ENCODE data around the gene PAGR1.

The PAGR1 gene

GRCh38 chr16:29857133-29857760, 41.3 kb downstream of the PAGR1 start:
- ATAC-seq = peak; percentile 19
- no peak for TF ChIP-seq PPARA (CRISPR knock-in tag; IDR thresholded peaks at IDR 0.05; ENCODE audit: borderline replicate concordance)

- ATAC-seq = no peak
- no peak for TF ChIP-seq ZNF70 (CRISPR knock-in tag; IDR thresholded peaks at IDR 0.05)
- TF ChIP-seq TOX (CRISPR knock-in tag; IDR thresholded peaks at IDR 0.05; ENCODE audit: borderline replicate concordance) = no peak
- TF ChIP-seq ZC3H10 (CRISPR knock-in tag; IDR thresholded peaks at IDR 0.05) = no peak
- TF ChIP-seq ZFP30 (CRISPR knock-in tag; IDR thresholded peaks at IDR 0.05) = no peak
- no peak for TF ChIP-seq ESRRG (CRISPR knock-in tag; IDR thresholded peaks at IDR 0.05)
- no peak for TF ChIP-seq BACH2 (CRISPR knock-in tag; IDR thresholded peaks at IDR 0.05; ENCODE audit: borderline replicate concordance)
- no peak for TF ChIP-seq RARB (CRISPR knock-in tag; IDR thresholded peaks at IDR 0.05)
- no peak for TF ChIP-seq ZNF8 (CRISPR knock-in tag; IDR thresholded peaks at IDR 0.05)
- TF ChIP-seq, protein P1, sequence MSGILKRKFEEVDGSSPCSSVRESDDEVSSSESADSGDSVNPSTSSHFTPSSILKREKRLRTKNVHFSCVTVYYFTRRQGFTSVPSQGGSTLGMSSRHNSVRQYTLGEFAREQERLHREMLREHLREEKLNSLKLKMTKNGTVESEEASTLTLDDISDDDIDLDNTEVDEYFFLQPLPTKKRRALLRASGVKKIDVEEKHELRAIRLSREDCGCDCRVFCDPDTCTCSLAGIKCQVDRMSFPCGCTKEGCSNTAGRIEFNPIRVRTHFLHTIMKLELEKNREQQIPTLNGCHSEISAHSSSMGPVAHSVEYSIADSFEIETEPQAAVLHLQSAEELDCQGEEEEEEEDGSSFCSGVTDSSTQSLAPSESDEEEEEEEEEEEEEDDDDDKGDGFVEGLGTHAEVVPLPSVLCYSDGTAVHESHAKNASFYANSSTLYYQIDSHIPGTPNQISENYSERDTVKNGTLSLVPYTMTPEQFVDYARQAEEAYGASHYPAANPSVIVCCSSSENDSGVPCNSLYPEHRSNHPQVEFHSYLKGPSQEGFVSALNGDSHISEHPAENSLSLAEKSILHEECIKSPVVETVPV (CRISPR knock-in tag; IDR thresholded peaks at IDR 0.05) = no peak
- TF ChIP-seq CSDC2 (CRISPR knock-in tag; IDR thresholded peaks at IDR 0.05) = no peak
- TF ChIP-seq GLIS3 (CRISPR knock-in tag; IDR thresholded peaks at IDR 0.05) = no peak
- TF ChIP-seq TCF4 (CRISPR knock-in tag; IDR thresholded peaks at IDR 0.05; ENCODE audit: borderline replicate concordance) = no peak
- TF ChIP-seq ARNTL (CRISPR knock-in tag; IDR thresholded peaks at IDR 0.05; ENCODE audit: borderline replicate concordance, low read depth) = no peak
- TF ChIP-seq, protein P2, sequence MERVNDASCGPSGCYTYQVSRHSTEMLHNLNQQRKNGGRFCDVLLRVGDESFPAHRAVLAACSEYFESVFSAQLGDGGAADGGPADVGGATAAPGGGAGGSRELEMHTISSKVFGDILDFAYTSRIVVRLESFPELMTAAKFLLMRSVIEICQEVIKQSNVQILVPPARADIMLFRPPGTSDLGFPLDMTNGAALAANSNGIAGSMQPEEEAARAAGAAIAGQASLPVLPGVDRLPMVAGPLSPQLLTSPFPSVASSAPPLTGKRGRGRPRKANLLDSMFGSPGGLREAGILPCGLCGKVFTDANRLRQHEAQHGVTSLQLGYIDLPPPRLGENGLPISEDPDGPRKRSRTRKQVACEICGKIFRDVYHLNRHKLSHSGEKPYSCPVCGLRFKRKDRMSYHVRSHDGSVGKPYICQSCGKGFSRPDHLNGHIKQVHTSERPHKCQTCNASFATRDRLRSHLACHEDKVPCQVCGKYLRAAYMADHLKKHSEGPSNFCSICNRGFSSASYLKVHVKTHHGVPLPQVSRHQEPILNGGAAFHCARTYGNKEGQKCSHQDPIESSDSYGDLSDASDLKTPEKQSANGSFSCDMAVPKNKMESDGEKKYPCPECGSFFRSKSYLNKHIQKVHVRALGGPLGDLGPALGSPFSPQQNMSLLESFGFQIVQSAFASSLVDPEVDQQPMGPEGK (CRISPR knock-in tag; IDR thresholded peaks at IDR 0.05; ENCODE audit: borderline replicate concordance) = no peak
- TF ChIP-seq ISL1 (CRISPR knock-in tag; IDR thresholded peaks at IDR 0.05) = no peak
Measured at GRCh38 chr16:29858149-29858849, 42.3 kb downstream of the PAGR1 start.

- no peak for TF ChIP-seq ESRRG (CRISPR knock-in tag; IDR thresholded peaks at IDR 0.05)
- no peak for TF ChIP-seq TCF4 (CRISPR knock-in tag; IDR thresholded peaks at IDR 0.05; ENCODE audit: borderline replicate concordance)
- no peak for TF ChIP-seq CSDC2 (CRISPR knock-in tag; IDR thresholded peaks at IDR 0.05)
- TF ChIP-seq ZNF8 (CRISPR knock-in tag; IDR thresholded peaks at IDR 0.05) = no peak
- TF ChIP-seq RARB (CRISPR knock-in tag; IDR thresholded peaks at IDR 0.05) = no peak
- TF ChIP-seq CREB5 (CRISPR knock-in tag; IDR thresholded peaks at IDR 0.05; ENCODE audit: low read depth) = no peak
- TF ChIP-seq ZC3H10 (CRISPR knock-in tag; IDR thresholded peaks at IDR 0.05) = no peak
- TF ChIP-seq ZNF70 (CRISPR knock-in tag; IDR thresholded peaks at IDR 0.05) = no peak
- TF ChIP-seq PPARA (CRISPR knock-in tag; IDR thresholded peaks at IDR 0.05; ENCODE audit: borderline replicate concordance) = no peak
- no peak for ATAC-seq
Measured at GRCh38 chr16:29858974-29859373, 43.0 kb downstream of the PAGR1 start.

- no peak for TF ChIP-seq CSDC2 (CRISPR knock-in tag; IDR thresholded peaks at IDR 0.05)
- TF ChIP-seq, protein P2 (CRISPR knock-in tag; IDR thresholded peaks at IDR 0.05; ENCODE audit: borderline replicate concordance) = no peak
- TF ChIP-seq SNAI2 (CRISPR knock-in tag; IDR thresholded peaks at IDR 0.05) = no peak
- TF ChIP-seq ZC3H10 (CRISPR knock-in tag; IDR thresholded peaks at IDR 0.05) = no peak
- TF ChIP-seq OSR1 (CRISPR knock-in tag; IDR thresholded peaks at IDR 0.05) = no peak
- no peak for TF ChIP-seq ISL1 (CRISPR knock-in tag; IDR thresholded peaks at IDR 0.05)
- TF ChIP-seq, protein P1 (CRISPR knock-in tag; IDR thresholded peaks at IDR 0.05) = no peak
- TF ChIP-seq GLIS3 (CRISPR knock-in tag; IDR thresholded peaks at IDR 0.05) = no peak
- no peak for TF ChIP-seq ZFP3 (CRISPR knock-in tag; IDR thresholded peaks at IDR 0.05)
- no peak for TF ChIP-seq ZNF8 (CRISPR knock-in tag; IDR thresholded peaks at IDR 0.05)
- TF ChIP-seq, protein P3, sequence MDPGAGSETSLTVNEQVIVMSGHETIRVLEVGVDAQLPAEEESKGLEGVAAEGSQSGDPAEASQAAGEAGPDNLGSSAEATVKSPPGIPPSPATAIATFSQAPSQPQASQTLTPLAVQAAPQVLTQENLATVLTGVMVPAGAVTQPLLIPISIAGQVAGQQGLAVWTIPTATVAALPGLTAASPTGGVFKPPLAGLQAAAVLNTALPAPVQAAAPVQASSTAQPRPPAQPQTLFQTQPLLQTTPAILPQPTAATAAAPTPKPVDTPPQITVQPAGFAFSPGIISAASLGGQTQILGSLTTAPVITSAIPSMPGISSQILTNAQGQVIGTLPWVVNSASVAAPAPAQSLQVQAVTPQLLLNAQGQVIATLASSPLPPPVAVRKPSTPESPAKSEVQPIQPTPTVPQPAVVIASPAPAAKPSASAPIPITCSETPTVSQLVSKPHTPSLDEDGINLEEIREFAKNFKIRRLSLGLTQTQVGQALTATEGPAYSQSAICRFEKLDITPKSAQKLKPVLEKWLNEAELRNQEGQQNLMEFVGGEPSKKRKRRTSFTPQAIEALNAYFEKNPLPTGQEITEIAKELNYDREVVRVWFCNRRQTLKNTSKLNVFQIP (CRISPR knock-in tag; IDR thresholded peaks at IDR 0.05; ENCODE audit: borderline replicate concordance, low read depth) = no peak
- TF ChIP-seq TCF4 (CRISPR knock-in tag; IDR thresholded peaks at IDR 0.05; ENCODE audit: borderline replicate concordance) = no peak
- no peak for TF ChIP-seq ZNF70 (CRISPR knock-in tag; IDR thresholded peaks at IDR 0.05)
- ATAC-seq = no peak
Measured at GRCh38 chr16:29860218-29860617, 44.3 kb downstream of the PAGR1 start.

Measured in SK-N-SH treated with all-trans-retinoic acid at 6 μM for 48 hours (cell line).